Neural progenitor cell (in vitro differentiated cells): ENCODE data around the gene ZNF280D.

Experiments used
- CTCF ChIP-seq: fragments of 200-600 bp; sonication (generic); IDR thresholded peaks from 2 replicates; pipeline ENCODE4 v1.5.1; 2017; ENCODE audit warnings: antibody characterized with exemption, mild to moderate bottlenecking
- EZH2phosphoT487 ChIP-seq: fragments of 200-600 bp; sonication (generic); IDR thresholded peaks from 2 replicates; pipeline ENCODE4 v1.6.1; 2017; ENCODE audit warnings: antibody characterized with exemption

DNA sequence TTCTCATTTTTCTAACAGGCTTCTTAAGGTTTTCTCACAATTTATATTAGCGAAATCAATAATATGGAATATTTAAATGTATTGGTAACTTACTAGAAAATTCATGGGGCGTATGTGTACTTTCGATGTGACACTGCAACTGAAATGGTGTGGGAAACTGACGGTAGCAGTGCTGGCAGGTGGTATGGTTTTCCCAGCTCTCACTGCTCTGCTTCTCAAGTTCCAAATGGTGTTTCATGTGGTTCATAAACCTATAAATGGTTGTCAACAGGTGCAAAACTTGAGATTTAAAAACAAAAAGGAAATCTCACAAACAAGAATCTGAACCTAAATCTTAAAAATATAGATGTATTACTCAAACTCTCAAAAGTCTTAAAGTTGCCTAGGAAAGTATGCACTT, 54.7 kb downstream of the ZNF280D start:
- TF ChIP-seq EZH2phosphoT487, result no peak
- TF ChIP-seq CTCF, result no peak
